Rectal smooth muscle tissue (tissue), 1 donor: Measurements from ENCODE around the gene ADAMTS17.

ENCODE experiments used
- H3K27ac ChIP-seq: one replicate; pipeline ENCODE4 v1.7.0; 2013; ENCODE audit warnings: low read depth, low read length, inconsistent platforms
- H3K27me3 ChIP-seq: one replicate; pipeline ENCODE4 v1.7.0; 2013; ENCODE audit warnings: low read length; ENCODE audit not compliant: control insufficient read depth, insufficient read depth
- H3K36me3 ChIP-seq: one replicate; pipeline ENCODE4 v1.7.0; 2013; ENCODE audit warnings: low read length; ENCODE audit not compliant: control insufficient read depth, insufficient read depth
- H3K4me1 ChIP-seq: one replicate; pipeline ENCODE4 v1.7.0; 2013; ENCODE audit warnings: low read length; ENCODE audit not compliant: control insufficient read depth, insufficient read depth
- H3K4me3 ChIP-seq: one replicate; pipeline ENCODE4 v1.7.0; 2013; ENCODE audit warnings: low read length
- H3K9ac ChIP-seq: one replicate; pipeline ENCODE4 v1.7.0; 2013; ENCODE audit warnings: low read length

The ADAMTS17 gene

DNA sequence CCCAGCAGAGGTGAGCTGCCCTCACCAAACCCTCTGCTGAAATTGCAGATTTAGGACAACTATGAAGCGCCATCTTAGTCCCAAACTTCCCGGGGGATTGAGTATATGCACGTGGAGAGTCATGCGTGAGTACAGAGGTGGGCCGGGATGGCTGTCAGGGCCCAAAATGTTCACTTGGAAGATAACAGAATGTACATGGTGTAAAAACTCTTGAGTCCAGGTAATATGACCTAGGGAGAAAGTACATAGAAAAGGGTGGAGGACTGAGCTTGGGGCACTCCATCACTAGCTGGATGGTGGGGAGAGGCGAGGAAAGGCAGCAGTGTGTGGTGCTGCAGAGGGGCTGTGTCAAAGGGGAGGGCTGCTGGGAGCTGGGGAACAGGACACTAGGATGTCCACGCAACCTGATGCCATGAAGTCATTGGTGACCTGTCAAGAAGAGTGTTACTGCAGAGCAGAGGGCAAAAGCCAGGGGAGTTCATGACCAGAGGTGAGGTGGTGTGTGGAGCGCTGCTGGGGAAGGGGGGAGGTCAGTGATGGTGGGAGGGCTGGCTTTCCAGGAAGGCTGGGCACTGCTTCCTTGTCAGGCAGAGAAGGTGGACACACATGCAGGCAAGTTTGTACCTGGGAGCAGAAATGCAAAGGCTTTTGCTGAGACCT lies 372.4 kb downstream of the ADAMTS17 start:
- Histone ChIP-seq H3K27me3 (no peaks in the 10 kb centered on the region), H3K36me3 (no peaks in the 10 kb centered on the region), H3K27ac (no peak overlapping the region), H3K4me1 (no peaks in the 10 kb centered on the region), H3K9ac (no peak overlapping the region), H3K4me3 (no peak overlapping the region)

DNA sequence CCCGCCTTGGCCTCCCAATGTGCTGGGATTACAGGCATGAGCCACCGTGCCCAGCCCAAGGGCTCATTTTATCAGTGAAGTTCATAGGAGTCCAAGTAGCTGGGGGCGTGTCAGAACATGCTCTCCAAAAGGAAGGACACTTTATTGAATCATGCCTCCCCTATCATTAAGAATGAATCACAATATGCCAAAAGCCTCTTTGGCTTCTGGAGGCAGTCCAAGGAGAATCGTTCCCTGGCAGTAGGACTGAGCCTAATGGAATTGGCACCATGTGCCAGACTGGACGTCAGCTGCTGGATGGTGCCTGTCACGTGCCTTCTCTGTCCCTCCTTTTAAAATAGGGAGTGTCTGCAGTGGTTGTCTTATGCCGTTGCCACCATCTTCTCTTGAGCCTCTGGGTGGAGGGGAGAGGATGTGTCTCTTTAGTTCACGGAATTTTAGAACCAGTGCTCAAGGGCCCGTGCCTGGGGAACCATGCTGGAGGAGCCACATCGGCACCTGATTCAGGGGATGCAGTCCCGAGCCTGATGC lies 373.9 kb downstream of the ADAMTS17 start:
- H3K36me3 ChIP-seq, result no peaks in the 10 kb centered on the region
- H3K4me1 ChIP-seq, result no peaks in the 10 kb centered on the region
- no peak overlapping the region for H3K9ac ChIP-seq
- no peaks in the 10 kb centered on the region for H3K27me3 ChIP-seq
- no peak overlapping the region for H3K27ac ChIP-seq
- no peak overlapping the region for H3K4me3 ChIP-seq

DNA sequence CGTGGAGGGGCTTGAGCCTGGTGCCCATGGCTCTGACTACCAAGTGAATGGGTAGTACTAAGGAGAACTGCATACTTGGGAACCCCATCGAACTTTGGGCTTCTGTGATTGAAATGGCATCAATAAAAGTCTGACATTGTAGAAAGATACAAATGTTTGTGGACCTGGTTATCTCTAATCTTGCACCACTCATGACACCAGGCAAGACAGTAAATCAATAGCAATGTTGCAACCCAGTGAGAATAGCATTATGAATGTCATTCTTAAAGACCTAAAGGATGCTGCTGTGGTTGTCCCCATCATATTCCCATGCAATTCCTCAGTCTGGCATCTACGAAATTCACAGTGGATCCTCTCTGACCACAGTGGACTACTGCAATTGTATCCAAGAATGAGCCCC lies 375.0 kb downstream of the ADAMTS17 start:
- Histone ChIP-seq H3K4me3 (no peak overlapping the region), H3K9ac (no peak overlapping the region), H3K4me1 (no peaks in the 10 kb centered on the region), H3K36me3 (no peaks in the 10 kb centered on the region), H3K27ac (no peak overlapping the region), H3K27me3 (no peaks in the 10 kb centered on the region)

DNA sequence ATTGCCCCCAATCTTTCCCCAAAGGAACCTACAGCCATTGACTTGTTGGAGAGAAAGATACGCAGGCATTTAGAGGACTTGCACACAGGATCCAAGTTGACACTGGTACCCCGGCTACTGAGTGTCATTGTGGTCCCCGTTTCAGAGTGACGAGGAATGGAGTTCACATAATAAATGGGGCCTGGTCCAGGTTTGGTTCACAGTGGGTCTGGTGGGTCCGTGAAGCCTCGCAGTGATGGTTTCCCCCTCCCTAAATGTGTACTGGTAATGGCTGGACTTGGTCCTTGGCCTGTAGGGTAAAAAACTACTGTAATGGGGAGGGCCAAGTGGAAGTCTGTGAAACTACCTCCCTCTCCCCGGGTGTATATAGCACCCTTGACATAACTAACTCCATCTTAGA lies 376.4 kb downstream of the ADAMTS17 start:
- H3K27me3 ChIP-seq, result no peaks in the 10 kb centered on the region
- no peak overlapping the region for H3K9ac ChIP-seq
- H3K27ac ChIP-seq, result no peak overlapping the region
- no peak overlapping the region for H3K4me3 ChIP-seq
- H3K36me3 ChIP-seq, result no peaks in the 10 kb centered on the region
- no peaks in the 10 kb centered on the region for H3K4me1 ChIP-seq

DNA sequence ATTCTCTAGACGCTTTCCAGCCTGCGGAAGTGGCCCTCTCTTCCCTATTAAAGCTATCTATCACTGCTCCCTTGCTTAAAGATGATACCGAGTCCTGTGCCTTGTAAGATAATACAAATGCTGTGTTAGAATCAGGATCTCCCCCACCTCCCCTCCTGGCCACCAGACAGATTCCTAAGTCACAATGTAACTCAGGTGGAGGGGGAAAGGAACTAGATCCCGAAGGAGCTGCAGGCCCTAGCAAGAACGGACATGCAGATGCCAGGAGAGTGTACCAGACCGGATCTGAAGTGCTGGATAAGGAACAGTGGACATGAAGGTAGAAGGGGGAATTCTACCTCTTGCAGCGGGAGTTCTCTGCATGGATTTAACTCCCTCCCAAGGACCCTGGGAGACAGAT lies 377.8 kb downstream of the ADAMTS17 start:
- Histone ChIP-seq H3K36me3 (no peaks in the 10 kb centered on the region), H3K9ac (no peak overlapping the region), H3K27me3 (no peaks in the 10 kb centered on the region), H3K27ac (no peak overlapping the region), H3K4me3 (no peak overlapping the region), H3K4me1 (no peaks in the 10 kb centered on the region)

DNA sequence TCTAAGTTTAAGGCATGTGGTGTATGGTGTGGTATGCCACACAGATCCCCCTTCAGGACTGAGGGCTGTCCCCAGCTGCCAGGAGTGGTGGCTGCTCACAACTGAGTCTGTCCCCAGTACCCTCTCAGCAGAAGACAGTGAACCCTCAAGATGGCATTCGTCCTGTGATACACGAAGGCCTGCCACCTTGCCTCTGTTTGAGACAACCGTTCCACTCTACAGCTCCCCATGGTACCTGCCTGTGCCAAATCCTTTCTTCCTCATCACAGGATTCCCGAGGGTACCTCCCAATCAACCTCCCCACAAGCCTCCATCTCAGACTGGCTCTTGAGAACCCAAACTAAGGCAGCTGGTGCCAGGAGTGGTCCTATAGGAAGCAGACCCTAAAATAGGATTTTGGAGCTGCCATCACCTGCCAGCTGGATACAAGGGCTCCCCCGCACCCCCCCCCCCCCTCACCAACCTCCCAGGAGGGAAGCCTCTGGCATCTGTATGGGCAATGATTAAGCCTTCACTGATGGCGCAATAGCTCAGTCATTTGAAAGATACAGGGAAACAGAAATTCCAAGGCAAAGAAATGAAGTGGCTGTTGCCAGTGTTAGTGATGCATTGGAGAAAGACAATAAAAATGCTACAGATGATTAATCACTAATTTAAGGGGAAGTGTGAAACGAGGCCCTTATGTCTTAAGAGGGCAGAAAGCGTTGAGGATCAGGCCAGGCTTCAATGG lies 378.5 kb downstream of the ADAMTS17 start:
- Histone ChIP-seq H3K27ac (no peak overlapping the region), H3K27me3 (no peaks in the 10 kb centered on the region), H3K4me3 (no peak overlapping the region), H3K4me1 (no peaks in the 10 kb centered on the region), H3K36me3 (no peaks in the 10 kb centered on the region), H3K9ac (no peak overlapping the region)

DNA sequence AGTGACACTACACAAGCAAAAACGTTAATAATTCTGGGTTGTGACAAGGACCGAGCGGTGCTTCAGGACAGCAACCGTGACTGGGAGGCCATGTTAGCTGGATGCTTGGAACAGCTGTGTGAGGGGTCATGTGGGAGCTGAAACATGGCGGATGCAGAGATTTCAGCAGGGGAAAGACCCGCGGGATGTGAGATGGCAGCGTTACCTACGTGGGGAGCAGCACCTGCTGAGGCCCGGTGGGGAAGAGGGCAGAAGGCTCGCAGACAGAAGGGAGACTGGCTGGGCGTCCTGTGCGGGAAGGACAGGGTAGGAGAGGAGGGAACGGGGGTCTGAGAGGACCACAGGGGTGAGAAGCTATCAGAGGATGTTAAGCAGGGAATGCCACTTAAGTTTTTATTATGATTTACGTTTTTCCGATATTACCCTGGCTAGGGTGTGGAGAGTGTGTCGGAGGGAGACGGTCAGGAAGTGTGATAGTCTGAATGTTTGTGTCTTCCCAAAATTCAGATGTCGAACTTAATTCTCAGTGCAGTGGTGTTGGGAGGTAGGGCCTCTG lies 379.7 kb downstream of the ADAMTS17 start:
- no peaks in the 10 kb centered on the region for H3K4me1 ChIP-seq
- no peak overlapping the region for H3K27ac ChIP-seq
- no peaks in the 10 kb centered on the region for H3K36me3 ChIP-seq
- H3K27me3 ChIP-seq, result no peaks in the 10 kb centered on the region
- H3K9ac ChIP-seq, result no peak overlapping the region
- no peak overlapping the region for H3K4me3 ChIP-seq

DNA sequence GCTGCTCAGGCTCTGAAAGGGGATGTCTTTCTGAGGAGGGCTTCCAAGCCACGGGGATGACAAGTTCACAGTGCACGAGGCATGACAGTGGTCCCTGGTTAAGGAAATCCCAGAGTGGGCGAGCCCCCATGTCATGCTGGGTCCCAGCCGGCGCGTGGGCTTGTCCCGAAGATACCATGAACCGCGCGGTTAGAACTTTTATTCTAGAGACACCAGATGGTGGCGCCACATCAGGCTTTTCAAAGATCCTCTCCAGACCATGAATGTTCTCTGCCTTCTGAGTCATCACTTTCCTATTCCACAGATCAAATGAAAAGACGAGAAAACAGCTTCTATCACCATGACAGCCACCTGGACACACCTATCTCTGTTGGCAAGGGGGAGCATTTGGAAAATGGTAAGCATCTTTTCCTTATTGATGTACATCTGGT lies 380.7 kb downstream of the ADAMTS17 start:
- no peak overlapping the region for H3K27ac ChIP-seq

DNA sequence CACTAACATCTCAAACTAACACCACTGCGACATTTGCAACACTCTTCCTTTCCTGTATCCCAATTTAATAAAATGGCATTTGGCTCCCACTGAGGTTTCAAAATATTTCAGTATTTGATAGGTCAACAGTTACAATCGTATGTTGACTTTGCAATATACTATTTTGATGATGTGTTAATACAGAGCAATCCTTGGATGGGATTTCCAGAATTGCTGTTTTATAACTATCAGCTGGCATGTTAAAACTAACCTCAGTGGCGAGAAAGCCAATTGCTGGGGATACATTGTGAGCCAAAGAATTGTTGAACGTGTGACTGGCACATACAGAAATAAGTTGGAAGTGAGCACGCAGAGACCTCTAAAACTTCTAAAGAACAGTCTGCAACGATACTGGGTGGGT lies 382.4 kb downstream of the ADAMTS17 start:
- Histone ChIP-seq H3K27ac (no peak overlapping the region), H3K27me3 (no peaks in the 10 kb centered on the region), H3K9ac (no peak overlapping the region), H3K36me3 (no peaks in the 10 kb centered on the region), H3K4me1 (no peaks in the 10 kb centered on the region), H3K4me3 (no peak overlapping the region)

More for the DNA sequence above, 380.7 kb downstream of the ADAMTS17 start:
- no peak overlapping the region for H3K4me3 ChIP-seq
- H3K4me1 ChIP-seq, result no peaks in the 10 kb centered on the region
- no peaks in the 10 kb centered on the region for H3K27me3 ChIP-seq
- H3K9ac ChIP-seq, result no peak overlapping the region
- H3K36me3 ChIP-seq, result no peaks in the 10 kb centered on the region

DNA sequence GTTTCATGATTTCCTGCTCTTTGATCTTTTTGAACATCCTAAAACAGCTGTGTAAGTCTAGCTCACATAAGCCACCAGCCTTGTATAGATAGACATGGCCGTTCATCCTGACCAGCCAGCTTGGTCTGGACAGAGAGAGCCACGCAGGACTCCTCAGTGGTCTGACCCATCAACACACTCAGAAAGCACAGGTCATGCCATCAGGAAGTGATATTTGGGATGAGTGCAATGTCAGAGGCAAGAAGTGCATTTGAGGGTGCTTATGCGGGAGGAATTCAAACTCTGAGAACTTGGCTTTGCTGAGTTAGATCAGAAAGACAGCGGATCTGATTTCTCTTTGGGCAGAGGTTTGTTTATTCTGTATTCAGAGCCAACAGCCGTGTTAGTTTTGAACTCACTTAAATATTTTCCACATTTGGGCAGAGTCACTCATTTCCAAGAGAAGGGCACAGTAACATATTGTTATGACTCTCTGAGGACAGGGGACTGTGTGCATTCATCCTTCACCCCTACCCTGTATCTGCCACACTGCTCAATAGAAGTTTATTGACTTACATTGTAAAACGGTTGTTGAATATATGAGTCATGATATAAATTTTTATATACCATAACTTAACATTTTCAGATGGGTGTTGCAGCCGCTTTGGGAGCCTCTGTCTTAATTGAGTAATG lies 383.2 kb downstream of the ADAMTS17 start:
- Histone ChIP-seq H3K4me1 (no peaks in the 10 kb centered on the region), H3K27me3 (no peaks in the 10 kb centered on the region), H3K27ac (no peak overlapping the region), H3K36me3 (no peaks in the 10 kb centered on the region), H3K4me3 (no peak overlapping the region), H3K9ac (no peak overlapping the region)

DNA sequence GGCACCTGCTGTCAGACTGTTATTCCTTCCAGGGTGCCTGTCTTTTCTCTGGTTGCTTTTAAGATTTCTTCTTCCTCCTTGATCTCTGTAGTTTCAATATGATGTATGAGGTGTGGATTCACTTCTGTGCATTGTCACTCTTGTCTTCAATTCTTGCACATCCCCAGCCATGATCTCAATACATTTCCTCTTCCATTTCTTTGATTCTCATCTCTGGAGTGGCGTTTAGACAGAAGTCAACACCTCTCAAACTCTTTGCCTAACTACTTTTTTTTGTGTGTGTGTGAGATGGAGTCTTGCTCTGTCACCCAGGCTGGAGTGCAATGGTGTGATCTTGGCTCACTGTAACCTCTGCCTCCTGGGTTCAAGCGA lies 384.1 kb downstream of the ADAMTS17 start:
- Histone ChIP-seq H3K36me3 (no peaks in the 10 kb centered on the region), H3K9ac (no peak overlapping the region), H3K27ac (no peak overlapping the region), H3K4me1 (no peaks in the 10 kb centered on the region), H3K4me3 (no peak overlapping the region), H3K27me3 (no peaks in the 10 kb centered on the region)

DNA sequence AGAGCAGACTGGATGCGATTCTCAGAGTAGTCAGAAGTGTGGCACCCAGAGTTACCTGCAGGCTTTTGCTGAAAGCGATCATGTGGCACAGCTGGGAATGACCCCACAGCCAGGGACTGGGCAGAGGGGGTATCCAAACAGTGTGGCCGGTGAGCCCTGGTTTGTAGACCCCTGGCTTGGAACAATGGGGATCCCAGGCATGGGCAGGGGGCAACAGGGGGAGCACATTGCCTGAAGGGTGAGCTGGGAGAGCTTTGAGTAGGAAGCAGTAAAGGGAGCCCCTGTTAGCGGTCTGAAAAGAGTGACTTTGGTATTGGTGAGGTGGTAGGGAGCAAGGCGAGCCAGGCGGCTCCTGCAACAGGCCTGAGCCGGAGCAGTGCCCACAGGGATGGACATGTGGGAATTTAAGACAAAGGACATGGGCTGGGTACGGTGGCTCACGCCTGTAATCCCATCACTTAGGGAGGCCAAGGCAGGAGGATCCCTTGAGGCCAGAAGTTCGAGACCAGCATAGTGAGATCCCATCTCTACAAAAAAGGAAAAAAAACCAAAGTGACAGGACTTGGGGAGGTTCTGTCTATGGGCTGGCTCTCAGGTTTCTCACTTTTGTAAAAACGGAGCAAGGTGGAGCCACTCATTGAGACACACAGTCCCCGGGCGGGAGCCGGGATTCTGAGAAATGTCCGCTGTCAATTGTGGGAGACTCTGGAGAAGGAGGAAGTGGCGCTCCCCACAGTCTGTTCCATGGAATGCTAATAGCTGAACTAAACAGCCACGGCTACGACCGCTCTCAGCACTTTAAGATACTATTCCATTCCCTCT lies 384.7 kb downstream of the ADAMTS17 start:
- Histone ChIP-seq H3K4me3 (no peak overlapping the region), H3K36me3 (no peaks in the 10 kb centered on the region), H3K4me1 (no peaks in the 10 kb centered on the region), H3K9ac (no peak overlapping the region), H3K27me3 (no peaks in the 10 kb centered on the region), H3K27ac (no peak overlapping the region)
